Measurements from ENCODE around the gene NOC3L.

- no peak for TF ChIP-seq FOXK2 (IDR thresholded peaks at IDR 0.05)
- TF ChIP-seq SUZ12 (IDR thresholded peaks at IDR 0.05): no peak
- no peak for TF ChIP-seq CTBP1 (IDR thresholded peaks at IDR 0.05; ENCODE audit: borderline replicate concordance)
- TF ChIP-seq FOXM1 (IDR thresholded peaks at IDR 0.05; ENCODE audit: borderline replicate concordance): no peak
- no peak for TF ChIP-seq BHLHE40 (IDR thresholded peaks at IDR 0.05; ENCODE audit: borderline replicate concordance)
- no peak for TF ChIP-seq ARNT (IDR thresholded peaks at IDR 0.05)
- TF ChIP-seq L3MBTL2 (conservative IDR thresholded peaks at IDR 0.05): no peak
- TF ChIP-seq ZNF384 (IDR thresholded peaks at IDR 0.05): no peak
- no peak for TF ChIP-seq FOXA1 (IDR thresholded peaks at IDR 0.05)
- TF ChIP-seq LEF1 (IDR thresholded peaks at IDR 0.05; ENCODE audit: borderline replicate concordance): no peak
- TF ChIP-seq SP1 (IDR thresholded peaks at IDR 0.05): no peak
These were observed 7.8 kb upstream of the NOC3L start for GRCh38 chr10:94370501-94370900.
